Endothelial cell of umbilical vein (primary cell): ENCODE results near the gene ZNF442. TPM values are rescaled to one million over a fixed set of nuclear protein-coding genes. Genes with fewer than 3 reads are reported as not detected.

Source experiments
- BruUV-seq: library from RNA; stranded (reverse); fragments of 400-500 nt; replicated peaks from 2 replicates; lab custom pipeline; 2021; lab: Mats Ljungman, UMichigan
- CTCF ChIA-PET: fragments of 300-600, 350-600 bp; sonication (Branson Sonifier 250); formaldehyde crosslinking; loops from one replicate; lab custom pipeline; 2021; ENCODE audit warnings: antibody characterized with exemption, inconsistent platforms; lab: Charles Lee
- POLR2A ChIA-PET: fragments of 300-600, 350-600 bp; sonication (Branson Sonifier 250); formaldehyde crosslinking; loops from one replicate; lab custom pipeline; 2021; ENCODE audit warnings: antibody characterized with exemption, inconsistent platforms; lab: Charles Lee
- DNase-seq: peaks from one replicate; pipeline ENCODE4 v3.0.0-alpha.2; 2011; ENCODE audit warnings: low read depth, low spot score
- FAIRE-seq: peaks from 2 replicates; lab custom pipeline; 2011; peaks lifted over from hg19 to GRCh38; lab: Jason Lieb, UNC
- H2AFZ ChIP-seq: 2 replicates; pipeline ENCODE4 v1.6.0; 2012; ENCODE audit warnings: low read depth, low read length, control low read depth, inconsistent platforms
- H3K27ac ChIP-seq: 2 replicates; pipeline ENCODE4 v1.5.1; 2011; ENCODE audit warnings: low read depth, mild to moderate bottlenecking, control low read depth, low read length, moderate library complexity; ENCODE audit not compliant: insufficient read depth
- H3K27me3 ChIP-seq, 2 experiments: 2 replicates each; pipeline versions ENCODE4 v1.6.0 to v1.6.1; 2011; ENCODE audit warnings: low read length in 2 of 2, mixed read lengths in 1 of 2; ENCODE audit not compliant: control insufficient read depth in 2 of 2, insufficient read depth in 2 of 2
- H3K36me3 ChIP-seq, 2 experiments: 2 replicates in 1 of 2; 3 replicates in 1 of 2; pipeline ENCODE4 v1.5.1; 2011; ENCODE audit warnings: low read length in 2 of 2, mild to moderate bottlenecking in 1 of 2, moderate library complexity in 1 of 2; ENCODE audit not compliant: control insufficient read depth in 2 of 2, insufficient read depth in 2 of 2; ENCODE audit errors: extremely low read depth in 1 of 2
- H3K4me1 ChIP-seq: 3 replicates; pipeline ENCODE4 v1.5.1; 2011; ENCODE audit warnings: mild to moderate bottlenecking, low read length; ENCODE audit not compliant: control insufficient read depth, insufficient read depth; ENCODE audit errors: extremely low read depth
- H3K4me2 ChIP-seq: 2 replicates; pipeline ENCODE4 v1.6.1; 2011; ENCODE audit warnings: low read length, control low read depth, mixed read lengths; ENCODE audit not compliant: insufficient read depth
- H3K4me3 ChIP-seq, 3 experiments: fragments of 200-600 bp in 1 of 3; sonication (generic), shearing (Covaris generic) in 1 of 3; replicated peaks in 1 of 3; 2 replicates each; pipeline ENCODE4 v1.5.1; 2011 to 2016; ENCODE audit warnings: control low read depth in 3 of 3, low read length in 3 of 3, mild to moderate bottlenecking in 2 of 3, inconsistent platforms in 1 of 3, low read depth in 1 of 3, moderate library complexity in 1 of 3; ENCODE audit not compliant: insufficient read depth in 1 of 3
- H3K79me2 ChIP-seq: 2 replicates; pipeline ENCODE4 v1.6.0; 2012; ENCODE audit warnings: low read length, inconsistent platforms; ENCODE audit not compliant: control insufficient read depth, insufficient read depth
- H3K9ac ChIP-seq: replicated peaks from 2 replicates; pipeline ENCODE3; 2011; ENCODE audit warnings: low read length, control low read depth; ENCODE audit not compliant: insufficient read depth; ENCODE audit errors: extremely low read depth
- H3K9me1 ChIP-seq: replicated peaks from 3 replicates; pipeline ENCODE4 v1.6.0; 2011; ENCODE audit warnings: mild to moderate bottlenecking, low read length; ENCODE audit not compliant: control insufficient read depth, insufficient read depth; ENCODE audit errors: extremely low read depth
- H3K9me3 ChIP-seq: replicated peaks from 2 replicates; pipeline ENCODE4 v1.5.1; 2012; ENCODE audit warnings: low read length, inconsistent platforms; ENCODE audit not compliant: control insufficient read depth, insufficient read depth
- H4K20me1 ChIP-seq: replicated peaks from 2 replicates; pipeline ENCODE3; 2011; ENCODE audit warnings: mild to moderate bottlenecking, low read length; ENCODE audit not compliant: control insufficient read depth, insufficient read depth; ENCODE audit errors: extremely low read depth
- FOS ChIP-seq: IDR thresholded peaks from 2 replicates; pipeline ENCODE4 v1.6.1; 2011; ENCODE audit warnings: mild to moderate bottlenecking, low read length, moderate library complexity, borderline replicate concordance; ENCODE audit not compliant: insufficient read depth
- GATA2 ChIP-seq: IDR thresholded peaks from 2 replicates; pipeline ENCODE4 v1.7.0; 2011; ENCODE audit warnings: low read depth, mild to moderate bottlenecking, moderate library complexity, mixed read lengths, low read length; ENCODE audit not compliant: insufficient read length, insufficient read depth
- POLR2AphosphoS5 ChIP-seq: IDR thresholded peaks from 2 replicates; pipeline ENCODE4 v1.6.1; 2012; ENCODE audit warnings: low read depth, mild to moderate bottlenecking, control low read depth, low read length, moderate library complexity; ENCODE audit not compliant: insufficient read depth
- dilution Hi-C: fragments of 300-500 bp; cut with MboI; formaldehyde crosslinking; loops from one replicate; pipeline ENCODE4 v1.15.0; 2019; ENCODE audit warnings: low sequenced_read_pairs; ENCODE audit not compliant: extremely low pct_ligation_motif_present
- intact Hi-C: fragments of 100-400 bp; cut with micrococcal nuclease; formaldehyde crosslinking; loops from one replicate; pipeline ENCODE4 v1.10.0; 2022
- polyA plus RNA-seq, 4 experiments: library from polyadenylated mRNA; depleted of rRNA in 3 of 4; stranded (reverse) in 3 of 4; unstranded in 1 of 4; fragments of >200 nt; gene quantifications; 2 replicates each; pipeline versions ENCODE4 v1.2.1 to v1.2.3, GENCODE V29; 2011 to 2012; ENCODE audit warnings: missing spikeins in 1 of 4
- total RNA-seq: library from RNA; stranded (reverse); gene quantifications from 2 replicates; pipeline ENCODE4 v1.2.3, GENCODE V29; 2021
- TF ChIP-seq, protein P1 (sequence below), 2 donors: IDR thresholded peaks; 1 replicate in 1 of 2; 2 replicates in 1 of 2; pipeline ENCODE4 v1.5.1; 2011; ENCODE audit warnings: low read length in 2 of 2, mild to moderate bottlenecking in 2 of 2, moderate library complexity in 2 of 2, control low read depth in 1 of 2, inconsistent platforms in 1 of 2, low read depth in 1 of 2; ENCODE audit not compliant: insufficient read depth in 1 of 2; ENCODE audit errors: extremely low read depth in 1 of 2

ZNF442 gene
- total and polyA plus RNA-seq, 2 donors (not counting 3 experiments of a cell fraction or from before 2014, with no cell fraction given) = 0.21 to 0.93 TPM

DNA sequence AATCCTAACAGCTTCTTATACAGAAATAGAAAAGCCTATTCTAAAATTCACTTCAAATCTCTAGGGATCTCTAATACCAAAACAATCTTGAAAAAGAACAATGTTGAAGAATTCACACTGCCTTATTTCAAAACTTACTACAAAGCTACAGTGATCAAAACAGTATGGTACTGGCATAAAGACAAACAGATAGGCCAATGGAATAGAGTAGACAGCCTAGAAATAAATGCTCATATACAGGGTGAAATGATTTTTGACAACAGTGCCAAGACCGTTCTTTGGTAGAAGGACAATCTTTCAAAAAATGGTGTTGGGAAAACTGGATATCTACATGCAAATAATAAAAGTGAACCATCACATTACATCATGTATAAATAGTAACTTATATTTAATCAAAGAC is 20.3 kb downstream of the ZNF442 start:
- CTCF ChIA-PET = no interaction called here

More for the DNA sequence above, 20.3 kb downstream of the ZNF442 start:
- Histone ChIP-seq H3K9ac (no peak overlapping the region), H3K79me2 (no peaks in the 10 kb centered on the region), H3K27ac (no peak overlapping the region), H3K4me1 (no peaks in the 10 kb centered on the region), H3K4me2 (no peak overlapping the region), H3K4me3 (no peak overlapping the region), H3K36me3 (no peaks in the 10 kb centered on the region), H3K9me1 (no peaks in the 10 kb centered on the region), H4K20me1 (no peaks in the 10 kb centered on the region), H3K9me3 (peaks cover 9% of the 10 kb centered on the region), H3K27me3 (no peaks in the 10 kb centered on the region), H2AFZ (no peak overlapping the region)
- POLR2A ChIA-PET = no interaction called here
- intact Hi-C loops (no loop called here), dilution Hi-C loops (no loop called here)
- FAIRE-seq (no peak), DNase-seq (no peak)
- BruUV-seq = no TSS peak
- no peak for TF ChIP-seq FOS
- no peak for TF ChIP-seq GATA2
- no peak for TF ChIP-seq POLR2AphosphoS5
- TF ChIP-seq, protein P1, sequence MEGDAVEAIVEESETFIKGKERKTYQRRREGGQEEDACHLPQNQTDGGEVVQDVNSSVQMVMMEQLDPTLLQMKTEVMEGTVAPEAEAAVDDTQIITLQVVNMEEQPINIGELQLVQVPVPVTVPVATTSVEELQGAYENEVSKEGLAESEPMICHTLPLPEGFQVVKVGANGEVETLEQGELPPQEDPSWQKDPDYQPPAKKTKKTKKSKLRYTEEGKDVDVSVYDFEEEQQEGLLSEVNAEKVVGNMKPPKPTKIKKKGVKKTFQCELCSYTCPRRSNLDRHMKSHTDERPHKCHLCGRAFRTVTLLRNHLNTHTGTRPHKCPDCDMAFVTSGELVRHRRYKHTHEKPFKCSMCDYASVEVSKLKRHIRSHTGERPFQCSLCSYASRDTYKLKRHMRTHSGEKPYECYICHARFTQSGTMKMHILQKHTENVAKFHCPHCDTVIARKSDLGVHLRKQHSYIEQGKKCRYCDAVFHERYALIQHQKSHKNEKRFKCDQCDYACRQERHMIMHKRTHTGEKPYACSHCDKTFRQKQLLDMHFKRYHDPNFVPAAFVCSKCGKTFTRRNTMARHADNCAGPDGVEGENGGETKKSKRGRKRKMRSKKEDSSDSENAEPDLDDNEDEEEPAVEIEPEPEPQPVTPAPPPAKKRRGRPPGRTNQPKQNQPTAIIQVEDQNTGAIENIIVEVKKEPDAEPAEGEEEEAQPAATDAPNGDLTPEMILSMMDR (IDR thresholded peaks at IDR 0.05; ENCODE audit: extremely low read depth in 1 of 2, insufficient read depth in 1 of 2, low read depth in 1 of 2, low read length in 2 of 2) = no peak
